Measurements from ENCODE around the gene GABBR2.
"Not testable (repeated sequence)": the region's sequence is repeated elsewhere in the genome, so short reads cannot be mapped to it uniquely, and the experiment has no call there.

The GABBR2 gene

GRCh38 chr9:98468567-98469239, 240.0 kb downstream of the GABBR2 start:
- no peak for DNase-seq

- no peak for DNase-seq
Measured at GRCh38 chr9:98465799-98466198, 242.9 kb downstream of the GABBR2 start.

DNA sequence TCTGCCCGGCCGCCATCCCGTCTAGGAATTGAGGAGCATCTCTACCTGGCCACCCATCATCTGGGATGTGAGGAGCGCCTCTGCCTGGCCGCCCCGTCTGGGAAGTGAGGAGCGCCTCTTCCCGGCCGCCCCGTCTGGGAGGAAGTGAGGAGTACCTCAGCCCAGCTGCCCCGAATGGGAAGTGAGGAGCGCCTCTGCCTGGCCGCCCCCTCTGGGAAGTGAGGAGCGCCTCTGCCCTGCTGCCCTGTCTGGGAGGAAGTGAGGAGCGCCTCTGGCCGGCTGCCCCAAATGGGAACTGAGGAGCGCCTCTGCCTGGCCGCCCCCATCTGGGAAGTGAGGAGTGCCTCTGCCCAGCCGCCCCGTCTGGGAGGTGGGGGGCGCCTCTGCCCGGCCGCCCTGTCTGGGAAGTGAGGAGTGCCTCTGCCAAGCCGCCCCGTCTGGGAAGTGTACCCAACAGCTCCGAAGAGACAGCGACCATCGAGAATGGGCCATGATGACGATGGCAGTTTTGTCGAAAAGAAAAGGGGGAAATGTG, 244.5 kb downstream of the GABBR2 start:
- DNase-seq = not testable (repeated sequence)

GRCh38 chr9:98462310-98462709, 246.4 kb downstream of the GABBR2 start:
- no peak for DNase-seq

DNA sequence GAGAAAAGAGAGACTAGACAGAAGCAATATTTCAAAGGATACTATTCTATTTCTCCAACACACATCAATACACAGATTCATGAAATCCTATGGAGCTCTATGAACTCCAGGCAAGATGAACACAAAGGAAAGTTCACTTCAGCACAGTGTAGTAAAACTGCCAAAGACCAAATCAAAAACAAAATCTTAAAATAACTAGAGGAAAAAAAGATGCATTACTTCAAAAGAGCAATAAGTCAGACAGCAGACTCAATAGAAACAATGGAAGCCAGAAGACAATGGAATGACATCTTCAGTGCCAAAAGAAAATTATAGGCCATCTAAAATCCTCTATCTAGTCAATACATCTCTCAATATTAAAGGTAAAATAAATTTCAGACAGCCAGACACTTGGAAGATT, 248.0 kb downstream of the GABBR2 start:
- no peak for DNase-seq

- no peak for DNase-seq
Measured at GRCh38 chr9:98457726-98458370, 250.9 kb downstream of the GABBR2 start.

DNA sequence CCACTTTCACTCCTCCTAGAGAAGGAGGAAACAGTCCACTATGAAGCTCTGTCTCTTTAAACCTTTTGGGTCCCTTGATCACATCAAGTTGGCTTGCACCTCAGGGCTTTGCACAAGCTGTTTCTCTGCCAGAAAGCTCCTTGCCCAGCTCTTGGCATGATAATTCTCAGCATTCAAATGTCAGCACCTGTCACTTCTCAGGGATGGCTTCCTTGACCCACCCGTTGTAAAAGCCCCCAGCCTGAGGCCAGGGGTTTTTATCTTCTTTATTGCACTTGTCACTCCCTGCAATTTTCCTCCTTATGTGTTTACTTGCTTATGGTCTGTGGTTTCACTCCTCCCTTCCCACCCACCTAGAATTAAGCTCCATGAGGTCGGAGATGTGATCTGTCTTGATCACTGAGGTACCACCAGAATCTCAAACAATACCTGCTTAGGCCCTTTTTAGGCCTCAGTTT, 252.6 kb downstream of the GABBR2 start:
- no peak for DNase-seq

DNA sequence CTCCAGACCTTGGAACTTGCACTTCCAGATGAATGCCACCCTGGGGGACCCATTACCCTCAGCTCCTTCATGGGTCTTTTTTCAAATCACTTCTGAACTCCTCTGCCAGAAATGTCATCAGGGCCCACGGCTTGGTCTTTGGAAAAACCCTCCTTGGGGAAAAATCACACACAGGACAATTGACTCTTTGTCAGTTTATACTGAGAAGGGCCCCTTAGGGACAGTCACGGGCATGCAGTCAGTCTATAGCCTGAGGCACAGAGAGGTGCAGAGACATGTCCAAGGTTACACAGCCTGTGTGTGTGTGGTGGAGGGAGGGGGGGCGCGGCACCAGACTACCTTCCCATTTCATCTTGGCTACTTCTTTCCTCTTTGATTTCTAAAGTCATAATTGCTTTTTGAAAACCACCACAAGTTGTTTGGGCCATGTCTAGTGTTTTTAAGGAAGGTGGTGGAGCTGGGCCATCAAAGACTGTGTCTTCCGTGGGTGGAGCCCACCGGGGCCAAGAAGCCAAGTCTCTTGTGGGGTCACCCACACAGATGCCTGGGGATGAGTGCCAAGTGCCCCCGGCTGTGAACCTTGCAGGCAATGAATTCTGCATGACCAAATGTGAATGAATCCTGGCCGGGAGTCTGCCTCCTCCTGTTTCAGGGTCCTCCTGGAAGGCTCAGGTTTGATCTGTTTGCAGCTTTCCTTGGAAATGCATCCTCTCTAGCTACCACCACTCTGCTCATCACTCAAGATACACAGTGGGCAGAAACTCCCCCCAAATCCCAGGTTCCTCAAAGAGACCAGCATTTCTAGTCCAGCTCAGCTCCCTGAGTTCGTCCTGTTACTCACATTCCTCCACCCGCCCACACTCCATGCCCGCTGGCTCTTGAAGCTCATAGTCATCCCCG, 253.2 kb downstream of the GABBR2 start:
- no peak for DNase-seq

- DNase-seq = no peak
Measured at GRCh38 chr9:98453589-98454311, 255.0 kb downstream of the GABBR2 start.

DNA sequence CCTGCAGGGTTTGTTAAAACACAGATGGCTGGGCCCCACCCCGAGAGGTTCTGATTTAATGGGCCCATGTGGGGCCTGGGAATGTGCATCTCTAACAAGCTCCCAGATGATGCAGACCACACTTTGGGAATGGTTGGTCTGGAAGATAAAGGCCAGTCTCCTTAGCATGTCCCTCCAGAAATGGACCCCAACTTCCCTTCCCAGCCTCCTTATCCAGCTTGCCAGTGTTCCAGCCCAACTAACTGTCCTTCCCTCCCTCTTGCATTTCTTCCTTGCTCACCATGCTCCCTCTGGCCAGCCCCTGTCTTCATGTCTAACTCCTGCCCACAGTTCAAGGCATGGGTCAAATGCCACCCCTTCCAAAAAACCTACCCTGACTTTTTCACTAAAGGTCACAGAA, 257.2 kb downstream of the GABBR2 start:
- DNase-seq = no peak

DNA sequence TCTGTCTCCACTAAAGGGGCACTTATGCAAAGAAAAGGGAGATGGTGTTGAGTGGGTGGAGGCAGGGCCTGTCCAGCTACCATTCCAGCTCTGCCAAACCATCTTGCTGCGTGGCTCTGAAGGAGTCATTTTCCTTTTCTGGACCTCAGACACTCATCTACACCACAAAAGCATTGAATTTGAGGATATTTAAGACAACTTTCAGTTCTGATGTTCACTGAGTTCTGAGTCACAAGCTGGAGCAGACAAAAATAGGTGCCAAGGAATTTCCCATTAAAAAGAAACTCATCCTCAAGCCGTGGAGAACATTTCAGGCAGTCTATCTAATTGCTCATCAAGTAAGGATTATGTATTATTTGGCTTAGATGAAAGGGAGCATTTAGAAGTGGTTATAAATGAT, 258.2 kb downstream of the GABBR2 start:
- DNase-seq = no peak

DNA sequence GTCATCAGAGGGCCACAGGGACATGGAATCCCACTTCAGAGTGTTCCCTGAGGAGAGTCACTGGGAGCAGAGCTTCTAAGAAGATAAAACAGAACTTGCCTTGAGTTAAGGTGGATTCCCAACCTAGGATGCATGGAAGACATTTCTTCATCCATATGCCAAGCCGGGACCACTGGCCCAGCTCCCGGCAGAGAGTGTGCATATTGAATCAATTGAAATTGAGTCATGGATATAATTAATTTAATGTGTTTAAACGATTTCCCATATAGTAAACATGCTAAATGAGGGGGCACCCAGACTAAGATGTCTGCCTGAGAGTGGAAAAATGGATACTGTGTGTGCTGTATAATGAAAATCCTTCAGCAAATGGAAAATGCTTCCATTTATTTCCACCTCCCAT, 258.9 kb downstream of the GABBR2 start:
- DNase-seq = no peak

DNA sequence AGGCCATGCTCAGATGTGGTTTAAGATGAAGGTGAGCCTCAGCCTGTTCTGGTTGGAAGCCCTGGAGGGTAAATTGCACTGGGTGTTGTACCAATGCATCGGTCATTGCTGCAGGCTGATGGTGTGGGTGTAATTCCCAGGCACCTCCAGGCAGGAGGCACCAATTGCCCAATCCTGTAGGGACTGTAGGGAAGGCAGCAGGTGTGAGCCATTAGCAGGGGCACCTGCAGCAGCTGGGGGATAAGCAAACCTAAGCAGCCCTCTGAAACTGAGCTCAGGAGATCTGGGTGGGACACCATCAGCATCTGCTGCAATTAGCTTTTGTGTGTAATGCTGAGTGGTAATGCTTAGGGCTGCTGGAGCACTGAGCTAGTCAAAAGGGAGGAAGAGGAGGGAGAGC, 263.2 kb downstream of the GABBR2 start:
- no peak for DNase-seq

DNA sequence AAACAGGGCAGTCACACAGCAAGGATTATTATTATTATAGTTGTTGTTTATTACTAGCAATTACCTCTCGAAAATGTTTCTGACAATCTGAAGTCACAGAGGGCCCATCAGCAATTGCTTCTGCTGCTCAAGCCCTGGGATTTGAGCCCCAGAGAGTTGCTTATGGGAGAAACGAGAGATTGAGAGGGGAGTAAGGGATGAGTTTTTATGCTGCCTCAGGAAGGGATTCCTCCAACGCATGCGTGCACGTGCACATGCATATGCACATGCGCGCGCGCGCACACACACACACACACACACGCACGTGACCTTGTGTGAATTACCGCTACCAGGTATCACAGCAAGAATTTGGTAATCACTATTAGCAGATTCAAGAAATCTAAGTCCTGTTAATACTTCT, 264.1 kb downstream of the GABBR2 start:
- DNase-seq = no peak

DNA sequence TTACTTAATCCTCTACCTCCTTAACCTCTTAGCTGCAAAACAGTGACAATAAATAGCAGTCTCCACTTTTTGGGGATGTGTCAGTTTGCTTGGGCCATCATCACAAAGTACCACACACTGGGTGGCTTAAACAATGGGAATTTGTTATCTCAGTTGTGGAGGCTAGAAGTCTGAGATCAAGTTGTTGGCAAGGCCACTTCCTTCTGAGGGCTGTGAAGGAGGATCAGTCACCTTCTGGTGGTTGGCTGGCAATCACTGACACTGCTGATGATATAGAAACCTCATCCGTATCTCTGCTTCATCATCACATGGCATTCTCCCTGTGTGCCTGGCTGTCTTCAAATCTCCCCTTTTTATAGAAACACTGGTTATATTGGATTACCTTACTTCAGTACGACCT, 266.2 kb downstream of the GABBR2 start:
- DNase-seq = no peak

- DNase-seq = no peak
Measured at GRCh38 chr9:98442114-98442513, 266.6 kb downstream of the GABBR2 start.

GRCh38 chr9:98438666-98439065, 270.1 kb downstream of the GABBR2 start:
- no peak for DNase-seq

- no peak for DNase-seq
Measured at GRCh38 chr9:98437458-98438034, 271.2 kb downstream of the GABBR2 start.

- no peak for DNase-seq
Measured at GRCh38 chr9:98432960-98433359, 275.8 kb downstream of the GABBR2 start.

DNA sequence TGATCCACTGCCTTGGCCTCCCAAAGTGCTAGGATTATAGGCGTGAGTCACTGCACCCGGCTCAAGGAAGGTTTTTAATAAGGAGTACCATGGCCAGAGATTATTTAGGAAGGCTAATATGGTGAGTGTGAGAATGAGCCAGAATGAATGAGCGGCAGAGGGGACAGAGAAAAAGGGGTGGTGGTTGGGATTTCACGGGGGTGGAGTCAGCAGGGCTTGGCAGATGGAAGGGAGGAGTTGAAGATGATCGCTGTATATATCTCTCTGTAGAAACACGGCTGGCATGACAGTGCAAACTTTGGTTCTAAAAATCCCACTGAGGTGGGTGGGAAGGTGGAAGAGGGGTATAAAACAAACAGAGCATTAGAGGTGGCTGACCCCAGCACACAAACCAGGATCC, 276.6 kb downstream of the GABBR2 start:
- no peak for DNase-seq

DNA sequence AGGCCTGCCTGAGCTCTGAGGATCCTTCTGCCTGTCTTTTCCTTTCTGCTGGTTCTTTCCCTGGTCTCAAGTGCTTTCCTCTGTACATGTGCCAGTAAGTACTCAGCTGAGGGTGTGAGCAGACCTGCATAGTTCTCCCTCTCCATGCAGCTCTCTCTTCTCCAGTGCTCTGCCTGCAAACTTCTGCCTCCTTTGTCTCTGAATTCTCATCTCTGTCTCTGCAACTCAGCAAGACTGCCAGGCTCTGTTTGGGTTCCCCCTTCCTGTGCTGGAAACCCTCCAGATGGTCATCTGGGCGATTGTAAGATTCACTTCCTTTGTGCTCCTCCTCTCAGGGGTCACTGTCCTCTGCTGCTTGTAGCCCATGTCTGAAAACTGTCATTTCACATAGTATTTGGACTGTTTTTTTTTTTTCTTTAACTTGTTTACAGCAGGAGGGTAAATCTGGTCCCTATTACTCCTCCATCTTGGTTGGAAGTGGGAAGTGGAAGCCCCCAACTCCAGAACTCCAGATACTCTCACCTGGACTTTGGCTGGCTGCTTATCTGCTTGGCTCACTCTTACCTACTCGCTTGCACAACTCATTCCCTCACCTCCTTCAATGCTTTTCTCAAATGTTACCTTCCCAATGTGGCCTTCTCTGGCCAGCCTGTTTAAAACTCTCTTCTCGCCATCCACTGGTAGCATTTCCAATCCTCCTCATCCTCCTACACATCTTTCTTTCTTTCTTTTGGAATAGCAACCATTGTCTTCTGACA, 278.0 kb downstream of the GABBR2 start:
- no peak for DNase-seq

DNA sequence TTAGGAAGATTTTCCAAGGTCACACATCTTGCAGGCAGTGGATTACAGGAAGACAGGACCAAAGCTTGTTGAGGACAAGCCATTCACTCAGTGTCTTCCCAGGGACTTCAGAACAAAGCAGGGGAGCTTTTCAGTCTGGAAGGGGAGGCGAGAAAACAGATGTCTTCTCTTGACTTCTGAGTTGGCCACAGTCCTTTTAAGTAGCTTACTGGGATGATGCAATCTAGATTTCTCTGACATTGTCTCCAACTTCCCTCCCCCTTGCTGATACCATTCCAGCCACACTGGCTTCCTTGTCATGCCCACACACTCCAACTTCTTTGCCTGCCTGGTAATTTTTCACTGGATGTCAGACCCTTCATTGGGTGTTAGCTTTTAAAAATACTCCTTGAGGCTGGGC, 279.1 kb downstream of the GABBR2 start:
- no peak for DNase-seq
